Upper lobe of right lung (tissue), 1 donor: Measurements from ENCODE around the gene GTF2A1. TPM values are rescaled to one million over a fixed set of nuclear protein-coding genes. Genes with fewer than 3 reads are reported as not detected.

Experiments used
- ATAC-seq: fragments of 200-7000 bp; cut with Tn5 transposase; one replicate; pipeline ENCODE4 v1.9.1; 2020; ENCODE audit warnings: mild to moderate bottlenecking, moderate library complexity
- DNase-seq: peaks from one replicate; pipeline ENCODE4 v3.0.0-alpha.2; 2020
- H3K27ac ChIP-seq: fragments of 200-600 bp; one replicate; pipeline ENCODE4 v1.8.0; 2022
- H3K27me3 ChIP-seq: fragments of 200-600 bp; one replicate; pipeline ENCODE4 v1.8.0; 2022; ENCODE audit warnings: mild to moderate bottlenecking
- H3K36me3 ChIP-seq: fragments of 200-600 bp; one replicate; pipeline ENCODE4 v1.8.0; 2022
- H3K4me1 ChIP-seq: fragments of 200-600 bp; one replicate; pipeline ENCODE4 v1.8.0; 2022
- H3K4me3 ChIP-seq: fragments of 200-600 bp; one replicate; pipeline ENCODE4 v1.8.0; 2022; ENCODE audit warnings: mild to moderate bottlenecking
- H3K9me3 ChIP-seq: fragments of 200-600 bp; one replicate; pipeline ENCODE4 v1.8.0; 2022
- CTCF ChIP-seq: fragments of 200-600 bp; IDR thresholded peaks from one replicate; pipeline ENCODE4 v1.8.0; 2022; ENCODE audit warnings: antibody characterized with exemption
- intact Hi-C: fragments of 100-400 bp; cut with DNase I; formaldehyde crosslinking; loops from one replicate; pipeline ENCODE4 v1.11.0; 2022
- total RNA-seq: library from RNA; stranded (reverse); fragmentation: NEBNext Ultra II Directional; extraction: Animal tissue kit (Norgen Biotek cat#: 25700); gene quantifications from one replicate; pipeline ENCODE4 v1.2.1, GENCODE V29; 2021
- donor health status: DM: no; HTN: yes; CAD: no; lungs with severe emphysema.

GTF2A1 gene
- total RNA-seq, 1 donor from 2014 or later = 24.0 TPM

- ATAC-seq = no peak
- Histone ChIP-seq H3K27ac (no peak overlapping the region), H3K27me3 (no peaks in the 10 kb centered on the region), H3K4me1 (no peaks in the 10 kb centered on the region), H3K4me3 (no peak overlapping the region), H3K9me3 (no peaks in the 10 kb centered on the region), H3K36me3 (peaks cover 59% of the 10 kb centered on the region)
- no peak for DNase-seq
- intact Hi-C loops = no loop called here
- no peak for TF ChIP-seq CTCF
Observed at GRCh38 chr14:81187832-81188522, 32.8 kb downstream of the GTF2A1 start.

- ATAC-seq = no peak
- no peaks in the 10 kb centered on the region for H3K9me3 ChIP-seq
- no peak overlapping the region for H3K27ac ChIP-seq
- TF ChIP-seq CTCF = no peak
- DNase-seq = no peak
- no peaks in the 10 kb centered on the region for H3K27me3 ChIP-seq
- no peak overlapping the region for H3K4me3 ChIP-seq
- H3K36me3 ChIP-seq = peaks cover 22% of the 10 kb centered on the region
- peaks cover 14% of the 10 kb centered on the region for H3K4me1 ChIP-seq
- intact Hi-C loops = no loop called here
Observed at GRCh38 chr14:81179631-81180030, 41.1 kb downstream of the GTF2A1 start.

GRCh38 chr14:81178063-81178462, 42.7 kb downstream of the GTF2A1 start:
- no peak for TF ChIP-seq CTCF
- ATAC-seq (peak; percentile 41), DNase-seq (no peak)
- Histone ChIP-seq H3K4me3 (no peak overlapping the region), H3K9me3 (no peaks in the 10 kb centered on the region), H3K27ac (peak overlapping the region; percentile 55), H3K4me1 (peaks cover 14% of the 10 kb centered on the region), H3K27me3 (no peaks in the 10 kb centered on the region), H3K36me3 (peaks cover 19% of the 10 kb centered on the region)
- intact Hi-C loops = no loop called here

GRCh38 chr14:81177225-81177624, 43.5 kb downstream of the GTF2A1 start:
- no peaks in the 10 kb centered on the region for H3K27me3 ChIP-seq

GRCh38 chr14:81176241-81176640, 44.5 kb downstream of the GTF2A1 start:
- TF ChIP-seq CTCF = no peak
- Histone ChIP-seq H3K4me3 (no peak overlapping the region), H3K4me1 (peaks cover 15% of the 10 kb centered on the region), H3K9me3 (no peaks in the 10 kb centered on the region), H3K27me3 (no peaks in the 10 kb centered on the region), H3K36me3 (peaks cover 12% of the 10 kb centered on the region), H3K27ac (peak overlapping the region; percentile 55)
- intact Hi-C loops = no loop called here
- DNase-seq (no peak), ATAC-seq (peak; percentile 87)

More at GRCh38 chr14:81177225-81177624, 43.5 kb downstream of the GTF2A1 start:
- TF ChIP-seq CTCF = no peak
- ATAC-seq = no peak
- H3K4me1 ChIP-seq = peaks cover 14% of the 10 kb centered on the region
- intact Hi-C loops = no loop called here
- H3K9me3 ChIP-seq = no peaks in the 10 kb centered on the region
- H3K4me3 ChIP-seq = peak overlapping the region; percentile 17
- H3K36me3 ChIP-seq = peaks cover 17% of the 10 kb centered on the region
- DNase-seq = no peak
- peak overlapping the region; percentile 55 for H3K27ac ChIP-seq
